ENCODE results near the gene ZNF407. TPM values are rescaled to one million over a fixed set of nuclear protein-coding genes. Genes with fewer than 3 reads are reported as not detected.

The ZNF407 gene
- total RNA-seq, 1 donor from 2014 or later: 26.7 TPM

GRCh38 chr18:74778191-74778847 is 180.6 kb downstream of the ZNF407 start:
- Mint-ChIP-seq H3K27me3 (no peaks in the 10 kb centered on the region), H3K9me3 (no peaks in the 10 kb centered on the region), H3K36me3 (ENCODE audit: low read depth) (peaks cover 18% of the 10 kb centered on the region), H3K4me3 (no peak overlapping the region), H3K4me1 (peaks cover 19% of the 10 kb centered on the region), H3K27ac (no peak overlapping the region)
- no peak for DNase-seq
- ATAC-seq (ENCODE audit: low read depth): no peak
- intact Hi-C loops (cut with micrococcal nuclease): no loop called here
- ChIA-PET POLR2A (no interaction called here), CTCF (no interaction called here)
- TF ChIP-seq CTCF (IDR thresholded peaks at IDR 0.05): no peak

GRCh38 chr18:74784752-74785151 is 187.1 kb downstream of the ZNF407 start:
- no peaks in the 10 kb centered on the region for H3K4me1 Mint-ChIP-seq
- peaks cover 35% of the 10 kb centered on the region for H3K36me3 Mint-ChIP-seq (ENCODE audit: low read depth)
- H3K4me3 Mint-ChIP-seq: no peak overlapping the region
- ChIA-PET CTCF (no interaction called here), POLR2A (no interaction called here)
- intact Hi-C loops (cut with micrococcal nuclease): no loop called here
- TF ChIP-seq CTCF (IDR thresholded peaks at IDR 0.05): no peak
- no peak for DNase-seq
- H3K9me3 Mint-ChIP-seq: no peaks in the 10 kb centered on the region
- no peak overlapping the region for H3K27ac Mint-ChIP-seq
- no peaks in the 10 kb centered on the region for H3K27me3 Mint-ChIP-seq
- ATAC-seq (ENCODE audit: low read depth): no peak

GRCh38 chr18:74785632-74786031 is 188.0 kb downstream of the ZNF407 start:
- Mint-ChIP-seq H3K36me3 (ENCODE audit: low read depth) (peaks cover 36% of the 10 kb centered on the region), H3K27me3 (no peaks in the 10 kb centered on the region), H3K4me3 (no peak overlapping the region), H3K9me3 (no peaks in the 10 kb centered on the region), H3K27ac (no peak overlapping the region), H3K4me1 (no peaks in the 10 kb centered on the region)
- POLR2A ChIA-PET: no interaction called here
- ATAC-seq (ENCODE audit: low read depth) (no peak), DNase-seq (no peak)
- CTCF ChIA-PET: no interaction called here
- intact Hi-C loops (cut with micrococcal nuclease): no loop called here
- no peak for TF ChIP-seq CTCF (IDR thresholded peaks at IDR 0.05)

- H3K27ac Mint-ChIP-seq: no peak overlapping the region
- DNase-seq (no peak), ATAC-seq (ENCODE audit: low read depth) (no peak)
- POLR2A ChIA-PET: no interaction called here
- no peaks in the 10 kb centered on the region for H3K4me1 Mint-ChIP-seq
- H3K4me3 Mint-ChIP-seq: no peak overlapping the region
- H3K9me3 Mint-ChIP-seq: no peaks in the 10 kb centered on the region
- H3K36me3 Mint-ChIP-seq (ENCODE audit: low read depth): peaks cover 31% of the 10 kb centered on the region
- TF ChIP-seq CTCF (IDR thresholded peaks at IDR 0.05): no peak
- no peaks in the 10 kb centered on the region for H3K27me3 Mint-ChIP-seq
- intact Hi-C loops (cut with micrococcal nuclease): no loop called here
- CTCF ChIA-PET: no interaction called here
Measured at GRCh38 chr18:74788657-74789056, 191.0 kb downstream of the ZNF407 start.

- no peak for TF ChIP-seq CTCF (IDR thresholded peaks at IDR 0.05)
- no peak overlapping the region for H3K4me3 Mint-ChIP-seq
- intact Hi-C loops (cut with micrococcal nuclease): no loop called here
Measured at GRCh38 chr18:74789078-74789477, 191.4 kb downstream of the ZNF407 start.

More at GRCh38 chr18:74789078-74789477, 191.4 kb downstream of the ZNF407 start:
- ATAC-seq (ENCODE audit: low read depth) (no peak), DNase-seq (no peak)
- Mint-ChIP-seq H3K36me3 (ENCODE audit: low read depth) (peaks cover 28% of the 10 kb centered on the region), H3K27me3 (no peaks in the 10 kb centered on the region), H3K27ac (no peak overlapping the region), H3K4me1 (no peaks in the 10 kb centered on the region), H3K9me3 (no peaks in the 10 kb centered on the region)
- CTCF ChIA-PET: no interaction called here
- POLR2A ChIA-PET: no interaction called here
